SHP77 (cell line): Measurements from ENCODE around the gene CELSR3.

Experiments used
- DNase-seq, 2 experiments: peaks; one replicate each; lab custom pipeline; 2025; lab: John Stamatoyannopoulos, UW

The CELSR3 gene

DNA sequence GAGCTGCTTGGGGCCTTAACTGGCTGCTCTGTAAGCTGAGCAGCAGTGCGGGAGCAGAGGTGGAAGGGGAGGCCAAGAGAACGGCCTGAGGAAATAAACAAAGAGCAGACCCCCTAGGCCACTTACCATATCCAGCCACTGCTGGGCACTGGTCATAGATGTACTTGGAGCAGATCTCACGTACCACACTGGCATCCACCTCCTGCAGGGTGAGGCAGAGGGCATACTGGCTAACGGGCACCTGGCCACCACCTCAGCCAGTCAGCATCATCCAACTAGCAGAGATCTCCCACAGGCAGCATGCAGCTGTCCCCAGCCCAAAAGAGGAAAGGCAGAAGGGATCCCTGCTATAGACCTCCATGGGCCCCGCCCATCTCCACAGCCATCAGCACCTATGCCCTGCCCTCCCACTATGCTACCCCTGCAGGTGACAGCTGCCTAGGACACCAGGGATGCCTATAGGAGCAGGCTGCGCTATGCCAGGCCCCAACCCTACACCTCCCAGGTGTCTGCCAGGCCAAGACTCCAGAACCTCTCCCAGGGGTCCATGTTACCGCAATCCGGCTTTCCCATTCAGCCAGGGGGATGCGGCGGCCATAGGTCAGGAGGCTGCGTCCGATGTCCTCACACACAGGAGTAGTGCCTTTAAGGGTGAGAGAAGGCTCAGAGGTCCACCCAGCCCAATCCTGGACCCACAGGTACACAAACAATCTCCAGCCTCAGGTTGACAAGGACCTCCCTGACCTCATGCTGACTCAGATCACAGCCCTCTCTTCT, 63.0 kb downstream of the CELSR3 start:
- DNase-seq = no peak

DNA sequence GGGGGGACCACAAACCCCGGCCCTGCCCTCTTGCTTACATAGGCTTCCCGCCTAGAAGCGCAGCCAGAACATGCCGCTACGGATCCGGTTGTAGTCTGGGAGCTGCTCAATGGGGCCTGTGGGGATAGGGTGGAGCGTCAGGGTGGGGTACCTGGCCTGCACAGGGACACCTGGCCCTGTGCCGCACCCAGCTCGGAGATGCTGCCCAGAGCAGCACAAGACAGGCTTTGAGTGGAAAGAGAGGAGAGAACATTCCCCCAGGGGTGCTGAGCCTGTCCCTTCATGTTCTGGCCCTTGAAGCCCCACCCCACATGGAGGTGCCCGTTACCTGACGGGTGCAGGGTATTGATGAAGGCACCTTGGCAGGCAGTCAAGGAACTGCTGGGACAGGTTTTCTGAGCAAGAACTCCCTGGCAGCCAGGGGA, 63.6 kb downstream of the CELSR3 start:
- DNase-seq = no peak

DNA sequence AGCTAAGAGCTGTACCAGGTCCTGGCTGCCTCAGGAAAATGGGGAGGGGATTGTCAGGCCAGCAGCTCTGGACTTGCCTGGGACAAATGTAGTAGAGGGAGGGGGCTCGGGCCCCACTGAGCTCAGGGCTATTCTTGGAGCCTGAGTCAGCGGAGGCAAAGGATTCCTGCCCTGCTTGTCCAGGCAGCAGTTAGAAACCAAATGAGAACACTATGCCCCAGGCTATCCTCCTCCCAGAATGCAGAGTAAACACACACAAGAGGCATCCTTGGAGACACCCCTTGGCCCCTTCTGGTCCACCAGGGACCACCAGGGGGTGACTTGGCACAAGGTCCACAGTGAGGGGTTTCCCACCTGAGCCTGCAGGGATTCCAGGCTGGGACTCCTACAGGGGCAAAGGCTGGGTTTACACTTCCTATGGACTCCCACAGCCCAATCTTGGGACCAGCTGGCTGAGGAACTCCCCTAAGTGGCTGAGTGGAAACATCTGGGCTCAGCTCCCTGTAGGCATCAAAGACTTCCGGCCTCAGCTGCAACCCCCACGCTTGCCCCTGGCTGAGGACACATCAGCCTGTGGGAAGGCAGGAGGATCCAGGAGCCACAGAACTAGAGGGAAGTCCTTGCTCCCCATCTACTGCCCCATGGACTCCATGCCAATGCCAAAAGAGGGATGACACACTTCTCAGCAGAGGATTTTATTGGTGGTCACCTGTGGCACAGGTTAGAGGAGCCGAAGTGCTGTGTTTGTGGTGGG, 64.2 kb downstream of the CELSR3 start:
- no peak for DNase-seq

DNA sequence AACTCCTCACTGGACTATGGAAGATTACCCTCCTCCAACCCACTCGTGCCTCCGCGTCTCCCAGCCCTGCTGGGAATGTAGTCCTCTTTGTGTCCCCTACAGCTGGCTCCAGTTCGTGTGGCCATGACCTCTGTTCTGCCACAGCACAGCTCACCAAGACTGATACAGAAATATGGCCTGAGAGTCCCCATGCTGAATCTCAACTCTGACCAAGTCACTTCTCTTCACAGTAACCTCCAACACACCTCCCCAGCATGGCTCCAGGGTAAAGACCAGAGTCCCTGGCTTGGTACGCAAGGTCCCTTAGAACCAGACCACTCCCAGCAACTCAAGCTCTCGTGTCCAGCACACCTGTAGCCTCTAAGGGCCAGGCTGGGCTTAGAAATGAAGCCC, 65.3 kb downstream of the CELSR3 start:
- no peak for DNase-seq

DNA sequence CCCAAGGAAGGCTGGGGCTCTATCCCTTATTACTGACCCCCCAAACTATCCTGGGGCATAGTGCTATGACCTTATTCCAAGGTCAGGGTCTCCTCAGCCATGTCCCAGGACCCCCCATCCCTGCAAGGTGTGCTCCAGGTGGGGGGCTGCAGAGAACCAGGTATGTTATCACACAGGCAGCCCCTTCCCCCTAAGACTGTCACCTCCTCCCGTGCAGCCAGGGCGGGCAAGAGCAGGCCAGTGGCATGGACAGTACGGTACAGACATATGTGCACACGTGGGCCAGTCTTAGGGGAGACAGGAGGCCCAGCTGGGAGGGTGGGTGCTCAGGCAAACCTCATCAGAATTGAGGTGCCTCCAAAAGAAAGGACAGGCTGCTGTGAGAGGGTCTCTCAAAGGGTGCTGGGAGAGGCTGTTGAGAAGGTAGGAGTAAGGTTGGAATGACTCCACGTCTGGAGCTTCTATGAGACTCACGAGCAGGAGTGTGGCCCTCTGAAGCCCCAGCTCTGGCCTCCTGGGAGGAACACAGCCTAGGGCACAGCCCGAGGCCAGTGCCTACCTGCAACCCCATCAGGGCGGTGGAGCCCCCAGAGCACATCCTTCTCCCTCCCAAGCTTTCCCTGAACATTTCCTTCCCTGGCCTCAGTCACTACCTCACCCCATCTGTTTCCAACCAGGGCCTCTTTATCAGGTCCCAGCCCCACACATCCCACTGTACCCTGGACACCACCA, 65.8 kb downstream of the CELSR3 start:
- DNase-seq = no peak

DNA sequence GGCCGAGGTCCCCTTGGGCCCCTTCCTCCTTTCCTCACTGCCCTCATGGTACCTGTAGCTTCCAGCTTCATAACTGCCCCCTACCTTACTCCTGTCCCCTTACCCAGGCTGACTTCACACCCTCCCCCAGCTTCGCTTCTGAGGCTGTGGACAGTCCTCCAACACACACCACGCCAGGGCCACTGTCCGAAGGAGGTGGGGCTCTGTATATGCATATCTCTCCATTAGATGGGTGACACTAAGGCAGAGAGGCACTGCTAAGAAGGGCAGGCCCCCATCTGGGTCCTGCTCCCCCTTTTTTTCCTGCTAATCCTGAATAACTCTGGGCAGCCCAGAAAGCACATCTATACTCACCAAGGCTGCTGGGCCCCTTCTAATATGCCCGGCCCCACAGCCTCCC, 66.5 kb downstream of the CELSR3 start:
- no peak for DNase-seq

DNA sequence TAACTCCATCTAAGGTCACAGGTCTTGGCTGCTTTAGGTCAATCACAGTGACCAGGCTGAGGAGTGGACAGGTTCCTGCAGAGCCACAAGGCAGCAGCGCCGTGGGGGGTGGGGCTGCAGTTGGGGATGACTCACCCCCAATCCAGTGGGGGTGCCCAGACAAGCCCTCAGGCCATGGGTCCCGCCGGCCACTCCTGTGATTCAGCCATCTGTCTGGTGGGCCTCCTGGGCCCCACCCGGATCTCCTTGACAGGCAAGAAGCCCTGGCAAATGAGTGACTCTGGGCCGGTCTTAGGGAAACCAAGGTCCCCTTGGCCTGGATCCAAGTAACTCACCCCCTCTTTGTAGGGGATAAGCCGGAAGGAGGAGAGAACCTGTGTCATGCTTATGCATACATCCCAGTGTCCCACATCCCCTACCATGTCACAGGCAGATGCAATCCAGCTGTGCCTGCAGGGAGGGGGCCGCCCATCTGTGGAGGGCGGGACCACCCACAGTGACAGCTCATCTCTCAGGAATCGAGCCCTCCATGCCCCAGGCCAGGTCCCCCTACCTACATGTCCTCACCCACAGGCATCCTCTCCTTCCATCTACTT, 67.1 kb downstream of the CELSR3 start:
- DNase-seq = no peak

DNA sequence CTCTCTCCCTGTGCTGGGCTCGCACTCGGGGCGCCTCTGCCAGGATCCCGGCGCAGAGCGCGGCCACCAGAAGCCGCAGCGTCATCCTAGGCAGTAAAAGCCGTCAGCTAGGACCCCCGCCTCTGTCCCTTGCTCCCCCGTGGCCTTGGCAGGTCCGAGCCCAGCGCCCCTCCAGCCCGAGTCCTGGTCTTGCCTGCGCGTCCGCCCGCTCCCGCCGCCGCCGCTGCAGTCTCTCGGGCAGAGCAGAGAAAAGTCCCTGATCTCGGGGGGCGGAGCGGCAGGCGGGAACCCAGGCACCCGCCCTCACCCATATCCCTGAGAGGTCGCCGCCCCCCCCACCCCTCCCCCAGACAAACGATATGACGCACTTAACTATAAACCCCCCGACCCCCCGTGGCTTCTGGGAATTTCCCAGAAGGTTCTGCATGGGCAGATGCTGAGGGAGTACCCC, 67.6 kb downstream of the CELSR3 start, which contains the start of gene COL7A1:
COL7A1 (minus strand) TSS at position 255 of the 451 bp plus-strand sequence; CDS start at position 85, 170 bp downstream.
- DNase-seq = no peak

DNA sequence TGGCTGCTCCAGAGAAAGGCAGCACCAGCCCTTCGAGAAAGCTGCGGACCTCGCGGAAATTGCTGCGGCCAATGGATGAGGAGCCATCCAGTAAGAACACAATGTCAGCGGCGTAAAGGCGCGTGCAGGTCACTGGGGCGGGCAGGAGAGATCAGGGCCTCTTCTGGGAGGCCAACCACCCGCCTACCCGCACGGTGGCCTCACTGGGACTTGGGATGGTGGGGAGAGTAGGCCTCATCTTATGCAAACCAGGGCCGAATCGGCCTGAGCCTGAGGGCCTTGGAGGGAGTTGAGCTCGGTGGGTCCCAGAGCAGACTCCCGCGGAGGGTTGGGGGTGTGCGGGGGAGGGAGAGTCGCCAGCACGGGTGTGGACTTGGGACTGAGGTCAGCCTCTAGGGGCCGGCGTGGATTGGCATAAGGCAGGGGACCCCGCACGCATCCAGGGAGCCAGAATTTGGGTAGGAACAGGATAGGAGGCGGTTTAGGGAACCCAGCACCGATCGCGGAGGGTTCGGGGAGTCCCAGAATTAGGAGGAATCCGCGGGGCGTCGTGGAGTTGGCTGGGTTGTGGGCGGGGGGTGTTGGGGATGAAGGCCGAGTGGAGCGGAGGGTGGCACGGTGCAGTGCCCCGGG, 68.2 kb downstream of the CELSR3 start:
- no peak for DNase-seq

DNA sequence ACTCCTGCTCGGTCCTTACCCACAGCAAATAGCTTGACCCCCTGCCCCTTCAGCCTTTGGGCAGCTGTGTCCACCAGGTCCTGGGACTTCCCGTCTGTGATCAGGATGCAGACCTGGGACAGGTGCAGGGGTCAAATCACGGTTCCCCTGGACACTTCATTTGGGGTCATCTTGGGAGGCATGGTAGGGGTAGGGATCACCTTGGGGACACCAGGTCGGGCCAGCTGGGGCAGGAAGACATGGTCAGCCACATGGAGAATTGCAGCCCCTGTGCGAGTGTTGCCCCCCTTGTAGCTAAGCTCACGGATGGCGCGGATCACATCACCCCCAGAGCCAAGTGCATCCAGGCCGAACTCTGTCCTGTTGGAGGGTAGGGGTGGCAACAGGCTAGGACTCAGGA, 69.3 kb downstream of the CELSR3 start:
- DNase-seq = no peak

DNA sequence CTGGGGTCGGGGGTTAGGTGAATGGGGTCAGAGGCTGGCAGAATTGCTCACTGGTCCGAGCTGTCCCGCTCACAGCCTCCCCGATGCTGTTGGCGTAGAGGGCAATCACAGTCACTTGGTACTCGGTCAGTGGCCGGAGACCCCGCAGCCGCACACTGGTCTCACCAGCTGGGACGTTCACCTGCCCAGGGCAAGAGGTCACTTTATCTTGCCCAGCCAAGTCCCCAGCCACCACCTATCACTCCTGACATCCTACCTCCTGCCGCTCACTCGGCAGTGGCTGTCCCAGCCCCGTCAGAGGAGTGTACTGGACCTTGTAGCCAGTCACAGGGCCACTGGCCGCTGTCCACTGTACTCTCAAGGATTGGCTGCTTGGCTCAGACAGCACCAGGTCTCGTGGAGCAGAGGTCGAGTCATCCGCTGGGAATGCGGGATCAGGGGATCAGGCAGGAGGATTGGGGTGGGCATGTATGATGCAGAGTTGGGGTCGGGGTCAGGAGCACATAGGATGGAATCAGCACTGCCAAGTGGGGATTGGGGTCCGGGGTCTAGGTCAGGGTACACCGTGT, 70.1 kb downstream of the CELSR3 start:
- DNase-seq = no peak

DNA sequence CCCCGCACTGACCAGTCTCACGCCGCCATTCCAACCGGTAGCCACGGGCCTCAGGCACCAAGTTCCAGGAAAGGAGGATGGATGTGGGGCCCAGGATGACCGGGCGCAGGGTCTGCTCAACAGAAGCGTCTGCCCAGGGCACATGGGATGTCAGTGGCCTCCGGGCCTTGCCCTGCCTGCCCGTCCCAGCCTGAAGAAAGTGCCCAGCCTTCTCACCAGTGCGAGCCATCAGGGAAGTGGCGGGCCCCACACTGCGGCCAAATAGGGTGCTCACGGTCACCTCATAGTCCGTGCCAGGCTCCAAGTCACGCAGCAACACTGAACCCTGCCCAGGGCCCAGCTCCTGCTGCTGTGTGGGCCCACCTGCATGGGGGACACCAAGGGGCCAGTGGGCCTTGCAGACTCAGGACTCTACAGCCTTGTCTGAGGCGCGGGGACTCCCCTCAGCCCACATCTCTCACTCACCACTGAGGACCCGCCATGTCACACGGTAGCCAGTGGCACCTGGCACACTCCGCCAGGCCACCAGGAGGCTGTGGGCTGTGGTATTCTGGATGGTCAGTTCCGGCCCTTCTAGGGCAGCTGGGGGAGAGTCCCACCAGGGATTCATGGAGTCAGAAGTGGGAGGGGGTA, 70.7 kb downstream of the CELSR3 start:
- no peak for DNase-seq

DNA sequence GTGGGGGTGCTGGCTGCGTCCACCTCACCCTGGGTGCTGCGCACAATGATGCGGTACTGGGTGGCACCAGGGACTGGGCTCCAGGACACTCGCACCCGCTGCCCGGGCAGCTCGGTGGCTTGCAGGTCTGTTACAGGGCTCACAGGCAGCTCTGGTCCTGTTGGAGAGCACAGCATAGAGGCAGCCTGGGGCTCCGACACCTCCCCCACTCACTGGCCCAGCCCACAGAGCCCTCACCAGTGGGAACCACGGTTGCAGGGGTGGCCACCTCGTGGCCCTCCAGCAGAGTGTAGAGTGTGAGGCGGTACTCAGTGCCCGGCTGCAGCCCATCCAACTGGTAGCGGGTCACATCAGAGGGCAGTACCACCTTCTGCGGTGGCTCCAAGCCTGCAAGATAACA, 71.2 kb downstream of the CELSR3 start:
- no peak for DNase-seq

DNA sequence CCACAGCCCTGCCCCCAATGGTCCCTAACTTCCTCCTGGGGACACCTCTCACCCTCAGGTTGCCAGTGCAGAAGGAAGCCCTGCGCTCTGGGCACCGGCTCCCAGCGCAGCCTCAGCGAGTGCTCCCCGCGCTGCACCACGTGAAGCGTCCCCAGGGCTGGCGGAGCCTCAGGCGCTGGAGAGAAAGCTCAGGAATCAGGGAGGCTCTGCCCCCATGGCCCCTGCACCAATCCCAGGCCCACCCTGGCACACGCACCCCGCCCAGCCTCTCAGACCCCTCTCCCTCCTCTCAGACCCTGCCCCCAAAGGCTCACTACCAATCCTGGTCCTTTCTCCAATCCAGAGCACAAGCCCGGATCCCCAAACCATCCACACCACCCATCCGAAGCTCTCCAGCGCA, 74.5 kb downstream of the CELSR3 start:
- no peak for DNase-seq

DNA sequence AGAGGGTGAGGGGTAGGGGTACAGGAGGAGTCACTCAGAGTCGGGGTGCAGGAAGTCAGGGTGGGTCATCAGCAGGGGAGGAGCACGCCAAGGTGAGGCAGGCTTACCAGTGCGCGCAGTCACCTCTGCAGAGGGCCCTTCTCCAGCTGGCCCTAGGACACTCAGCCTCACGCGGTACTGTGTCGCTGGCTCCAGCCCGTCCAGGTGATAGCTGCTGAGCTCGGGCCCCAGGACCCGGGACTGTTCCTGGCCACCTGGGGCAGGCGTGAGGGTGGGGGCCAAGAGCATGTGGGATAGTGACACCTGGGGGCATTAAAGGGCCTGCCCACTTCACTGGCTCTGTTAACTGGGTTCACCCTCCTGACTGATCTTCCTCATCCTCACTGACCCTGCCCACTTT, 75.0 kb downstream of the CELSR3 start:
- no peak for DNase-seq
